GM06990 (cell line): ENCODE data around the gene SH3PXD2A.

ENCODE experiments used
- DNase-seq: peaks from one replicate; pipeline ENCODE4 v3.0.0-alpha.2; 2011; ENCODE audit not compliant: insufficient read length; ENCODE audit errors: extremely low read depth
- H3K27me3 ChIP-seq: replicated peaks from 2 replicates; pipeline ENCODE4 v1.6.0; 2011; ENCODE audit warnings: low read length; ENCODE audit not compliant: control insufficient read depth, insufficient read depth
- H3K36me3 ChIP-seq: 2 replicates; pipeline ENCODE4 v1.5.1; 2011; ENCODE audit warnings: low read length; ENCODE audit not compliant: control insufficient read depth, insufficient read depth
- H3K4me3 ChIP-seq: replicated peaks from 2 replicates; pipeline ENCODE4 v1.5.1; 2011; ENCODE audit warnings: low read depth, mild to moderate bottlenecking, control low read depth, low read length
- CTCF ChIP-seq: IDR thresholded peaks from 2 replicates; pipeline ENCODE4 v1.5.1; 2011; ENCODE audit warnings: low read length, control low read depth, mild to moderate bottlenecking, inconsistent platforms; ENCODE audit not compliant: insufficient read depth, poor library complexity, severe bottlenecking

The SH3PXD2A gene

GRCh38 chr10:103843045-103843444 lies 12.3 kb downstream of the SH3PXD2A start:
- TF ChIP-seq CTCF = no peak
- H3K36me3 ChIP-seq = no peaks in the 10 kb centered on the region

GRCh38 chr10:103842605-103843004 lies 12.8 kb downstream of the SH3PXD2A start:
- no peaks in the 10 kb centered on the region; the same call in 1 of the 2 replicates for H3K27me3 ChIP-seq
- no peak for TF ChIP-seq CTCF
- DNase-seq = no peak
- H3K36me3 ChIP-seq = no peaks in the 10 kb centered on the region
- no peak overlapping the region for H3K4me3 ChIP-seq

More at GRCh38 chr10:103843045-103843444, 12.3 kb downstream of the SH3PXD2A start:
- Histone ChIP-seq H3K27me3 (no peaks in the 10 kb centered on the region; the same call in 1 of the 2 replicates), H3K4me3 (no peak overlapping the region)
- no peak for DNase-seq

GRCh38 chr10:103841519-103841918 lies 13.9 kb downstream of the SH3PXD2A start:
- Histone ChIP-seq H3K36me3 (no peaks in the 10 kb centered on the region), H3K27me3 (no peaks in the 10 kb centered on the region; the same call in 1 of the 2 replicates), H3K4me3 (no peak overlapping the region)
- TF ChIP-seq CTCF = no peak
- DNase-seq = no peak

- no peak for DNase-seq
- H3K36me3 ChIP-seq = no peaks in the 10 kb centered on the region
- no peaks in the 10 kb centered on the region; the same call in 1 of the 2 replicates for H3K27me3 ChIP-seq
- no peak for TF ChIP-seq CTCF
- no peak overlapping the region for H3K4me3 ChIP-seq
Observed at GRCh38 chr10:103840740-103841070, 14.7 kb downstream of the SH3PXD2A start.

GRCh38 chr10:103839872-103840739 lies 15.3 kb downstream of the SH3PXD2A start:
- H3K27me3 ChIP-seq = no peaks in the 10 kb centered on the region; the same call in 1 of the 2 replicates
- H3K4me3 ChIP-seq = no peak overlapping the region
- DNase-seq = no peak
- TF ChIP-seq CTCF = no peak
- no peaks in the 10 kb centered on the region for H3K36me3 ChIP-seq
